ENCODE measurements around the gene NDUFAF3.

Gene NDUFAF3

GRCh38 chr3:49021813-49022687, at the start of gene NDUFAF3:
Gene NDUFAF3, plus strand, starts transcription at chr3:49022121. Its CDS starts 24 bp downstream, at chr3:49022145.
- peak; percentile 92 for DNase-seq

DNA sequence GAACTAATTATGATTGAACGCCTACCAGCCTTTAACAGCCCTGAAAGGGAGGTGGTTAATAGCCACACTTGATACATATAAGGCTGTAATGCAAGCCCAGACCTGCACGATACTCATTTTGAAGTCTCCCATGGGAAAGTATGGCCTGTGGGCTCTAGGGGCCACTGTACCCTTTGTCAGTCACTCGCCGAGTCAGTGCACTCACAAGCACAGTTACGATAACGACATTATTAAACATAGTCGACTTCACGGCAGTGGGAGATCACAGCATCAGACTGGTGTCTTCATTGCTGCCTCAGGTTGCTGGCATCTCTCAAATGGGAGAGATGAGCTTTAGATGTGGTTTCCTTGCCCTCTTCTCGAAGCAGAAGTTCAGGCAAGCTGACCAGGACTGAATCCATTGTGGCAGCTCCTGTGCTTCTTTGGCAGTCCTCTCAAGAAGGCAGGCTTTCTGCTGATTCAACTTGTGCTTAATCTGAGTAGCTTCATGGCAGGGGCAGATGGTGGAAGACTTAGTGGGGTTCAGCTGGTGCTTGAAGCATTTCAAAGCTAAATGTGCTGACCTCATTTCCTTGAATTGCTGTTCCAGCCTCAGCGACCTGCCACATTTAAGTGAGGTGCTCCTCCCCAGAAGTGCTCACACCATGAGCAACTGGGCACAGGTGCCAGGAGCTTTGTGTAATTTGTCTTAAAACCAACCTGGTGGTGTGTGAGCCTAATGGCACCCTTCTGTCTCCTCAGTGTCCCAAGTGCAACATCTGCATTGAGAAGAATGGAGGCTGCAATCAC, 47.7 kb upstream of the NDUFAF3 start:
- DNase-seq: no peak

DNA sequence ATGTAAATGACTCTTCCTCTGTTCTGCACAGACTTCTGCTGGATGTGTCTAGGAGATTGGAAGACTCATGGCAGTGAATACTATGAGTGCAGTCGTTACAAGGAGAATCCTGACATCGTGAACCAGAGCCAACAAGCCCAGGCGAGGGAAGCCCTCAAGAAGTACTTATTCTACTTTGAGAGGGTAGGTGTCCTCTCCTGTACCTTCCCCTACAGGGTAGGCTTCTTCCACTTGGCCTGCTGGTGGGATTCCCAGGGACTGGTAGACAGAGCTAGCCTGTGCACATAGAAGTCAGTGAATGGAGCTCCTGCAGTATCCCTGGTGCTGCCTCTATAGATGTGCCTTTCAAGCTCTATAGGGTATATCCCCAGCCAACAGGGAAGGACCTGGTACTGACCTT, 42.5 kb upstream of the NDUFAF3 start:
- DNase-seq: no peak

DNA sequence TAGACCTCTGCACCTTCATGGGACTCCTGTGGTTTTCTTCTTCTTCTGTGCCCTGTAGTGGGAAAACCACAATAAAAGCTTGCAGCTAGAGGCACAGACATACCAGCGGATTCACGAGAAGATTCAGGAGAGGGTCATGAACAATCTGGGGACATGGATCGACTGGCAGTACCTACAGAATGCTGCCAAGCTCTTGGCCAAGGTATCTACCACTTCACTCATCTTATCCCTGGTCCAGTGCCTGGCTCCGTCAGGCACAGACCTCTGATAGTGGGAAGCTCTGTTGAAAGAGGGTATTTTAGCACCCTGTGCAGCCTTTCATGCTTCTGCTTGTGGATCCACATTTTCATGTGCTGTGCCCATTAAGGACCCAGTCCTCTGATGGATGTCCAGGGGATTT, 41.6 kb upstream of the NDUFAF3 start:
- no peak for DNase-seq

GRCh38 chr3:48982016-48982415, 39.9 kb upstream of the NDUFAF3 start:
- no peak for DNase-seq

DNA sequence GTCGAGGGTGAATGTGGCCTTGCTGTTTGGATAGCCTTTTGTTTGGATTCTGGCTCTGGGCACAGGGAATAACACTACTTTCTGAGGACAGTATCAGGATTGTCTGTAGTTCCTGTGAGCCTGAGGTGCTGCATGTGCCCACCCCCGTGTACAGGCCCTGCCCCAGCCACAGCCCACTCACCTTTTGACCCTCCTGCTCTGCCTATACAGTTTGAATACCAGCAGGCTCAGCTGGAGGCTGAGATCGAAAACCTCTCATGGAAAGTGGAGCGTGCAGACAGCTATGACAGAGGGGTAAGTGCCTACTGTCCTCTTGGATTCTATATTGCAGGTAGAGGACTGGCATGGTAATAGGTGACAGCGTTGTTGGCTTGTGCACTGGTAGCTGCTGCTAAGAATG, 39.2 kb upstream of the NDUFAF3 start:
- DNase-seq: no peak

DNA sequence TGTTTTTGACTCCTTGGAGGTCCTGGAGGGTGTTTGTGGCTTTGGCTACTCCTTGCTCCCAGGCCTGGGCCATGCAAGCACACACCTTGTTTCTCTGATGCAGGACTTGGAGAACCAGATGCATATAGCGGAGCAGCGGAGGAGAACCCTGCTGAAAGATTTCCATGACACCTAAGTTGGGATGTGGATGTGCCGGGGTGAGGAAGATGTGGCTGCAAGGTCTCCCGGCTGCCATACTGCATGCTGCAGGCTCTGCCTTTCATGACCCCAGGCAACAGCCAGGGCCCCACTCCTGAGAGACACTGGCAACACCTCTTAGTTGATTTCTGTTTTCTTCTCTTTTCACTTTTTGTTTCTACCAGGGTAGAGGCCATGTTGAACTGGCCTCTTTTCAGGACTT, 38.8 kb upstream of the NDUFAF3 start:
- no peak for DNase-seq

- DNase-seq: no peak
These were observed 37.3 kb upstream of the NDUFAF3 start for GRCh38 chr3:48984663-48985062.

DNA sequence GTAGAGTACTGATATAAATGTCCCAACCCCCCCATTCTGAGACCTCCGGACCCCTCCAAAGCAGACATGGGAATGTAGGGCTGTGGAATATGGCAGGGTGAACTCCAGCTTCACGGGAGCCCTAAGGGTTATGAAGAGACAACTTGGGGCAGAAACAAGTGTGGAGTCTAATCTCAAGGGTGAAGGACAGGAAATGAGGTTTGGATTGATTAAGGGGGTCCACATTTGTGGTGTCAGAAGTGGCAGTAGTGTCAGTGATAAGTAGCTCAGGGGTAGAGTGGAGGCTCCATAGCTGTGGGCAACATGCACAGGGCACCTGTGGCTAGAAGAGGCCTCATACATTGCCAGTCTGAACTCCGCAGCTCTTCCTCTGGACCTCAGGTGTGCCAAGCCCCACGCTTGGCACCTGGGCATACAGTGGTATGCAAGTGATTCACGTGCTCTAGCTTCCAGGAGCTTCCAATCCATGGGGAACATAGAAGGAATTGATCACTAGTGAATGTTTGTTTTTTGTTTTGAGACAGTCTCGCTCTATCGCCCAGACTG, 36.0 kb upstream of the NDUFAF3 start:
- no peak for DNase-seq

DNA sequence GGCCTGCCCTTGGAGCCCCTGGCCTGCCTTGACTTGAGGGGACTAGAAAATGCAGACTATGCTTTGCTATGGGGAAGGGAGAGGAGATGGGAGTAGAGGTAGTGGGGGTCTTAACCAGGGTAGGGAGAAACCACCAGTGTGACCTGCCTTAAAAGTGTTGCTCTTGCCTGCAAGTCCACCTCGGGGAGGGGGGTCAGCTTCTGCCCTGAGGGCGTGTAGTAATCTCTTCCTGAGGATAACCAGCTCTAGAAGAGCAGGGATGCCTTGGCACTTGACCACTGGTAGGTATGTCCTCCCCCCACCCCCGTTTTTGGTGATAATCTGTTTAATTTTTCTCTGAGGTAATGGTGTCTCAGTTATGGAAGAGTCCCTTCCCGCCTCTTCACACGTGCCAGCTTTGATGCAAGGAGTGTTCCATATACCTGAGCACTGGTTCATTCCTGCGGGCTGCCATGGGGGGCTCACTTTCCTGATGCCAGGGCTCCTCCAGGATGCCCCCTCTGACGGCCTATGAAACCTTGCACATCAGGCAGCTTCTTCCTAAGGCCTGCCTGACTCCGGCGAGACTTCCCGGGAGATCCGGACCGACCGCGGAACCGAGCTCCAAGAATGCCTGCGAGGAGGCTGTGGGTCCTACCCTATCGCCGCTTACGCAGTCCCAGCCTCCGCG, 32.7 kb upstream of the NDUFAF3 start:
- no peak for DNase-seq

DNA sequence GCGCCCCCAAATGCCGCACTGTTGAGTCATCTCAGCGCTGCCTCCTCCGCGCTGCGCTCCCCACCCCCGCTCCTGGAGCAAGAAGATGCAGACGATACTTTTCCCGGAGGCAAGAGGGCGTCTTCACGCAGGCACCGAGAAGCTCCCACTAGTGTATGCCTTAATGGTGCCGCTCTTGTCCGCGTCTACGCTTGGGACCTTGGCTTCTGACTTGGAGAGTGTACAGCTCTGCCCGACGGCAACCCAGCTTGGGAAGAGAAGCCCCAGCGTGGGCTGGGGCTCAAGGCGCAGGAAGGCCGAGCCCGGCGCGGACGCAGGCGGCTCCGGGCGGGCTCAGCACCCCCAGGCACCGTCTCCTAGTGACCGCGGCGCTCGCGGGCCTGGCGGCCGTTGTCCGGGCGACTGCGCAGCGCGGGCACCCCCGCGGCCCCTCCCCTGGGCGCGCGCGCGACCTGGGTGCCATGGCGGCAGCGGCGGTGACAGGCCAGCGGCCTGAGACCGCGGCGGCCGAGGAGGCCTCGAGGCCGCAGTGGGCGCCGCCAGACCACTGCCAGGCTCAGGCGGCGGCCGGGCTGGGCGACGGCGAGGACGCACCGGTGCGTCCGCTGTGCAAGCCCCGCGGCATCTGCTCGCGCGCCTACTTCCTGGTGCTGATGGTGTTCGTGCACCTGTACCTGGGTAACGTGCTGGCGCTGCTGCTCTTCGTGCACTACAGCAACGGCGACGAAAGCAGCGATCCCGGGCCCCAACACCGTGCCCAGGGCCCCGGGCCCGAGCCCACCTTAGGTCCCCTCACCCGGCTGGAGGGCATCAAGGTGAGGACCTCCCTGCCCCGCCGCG, 31.9 kb upstream of the NDUFAF3 start, which contains the start of gene P4HTM:
Gene P4HTM (plus strand): TSS at position 446 of the 840 bp plus-strand sequence. CDS start 16 bp downstream, at position 462.
- DNase-seq: peak; percentile 58

DNA sequence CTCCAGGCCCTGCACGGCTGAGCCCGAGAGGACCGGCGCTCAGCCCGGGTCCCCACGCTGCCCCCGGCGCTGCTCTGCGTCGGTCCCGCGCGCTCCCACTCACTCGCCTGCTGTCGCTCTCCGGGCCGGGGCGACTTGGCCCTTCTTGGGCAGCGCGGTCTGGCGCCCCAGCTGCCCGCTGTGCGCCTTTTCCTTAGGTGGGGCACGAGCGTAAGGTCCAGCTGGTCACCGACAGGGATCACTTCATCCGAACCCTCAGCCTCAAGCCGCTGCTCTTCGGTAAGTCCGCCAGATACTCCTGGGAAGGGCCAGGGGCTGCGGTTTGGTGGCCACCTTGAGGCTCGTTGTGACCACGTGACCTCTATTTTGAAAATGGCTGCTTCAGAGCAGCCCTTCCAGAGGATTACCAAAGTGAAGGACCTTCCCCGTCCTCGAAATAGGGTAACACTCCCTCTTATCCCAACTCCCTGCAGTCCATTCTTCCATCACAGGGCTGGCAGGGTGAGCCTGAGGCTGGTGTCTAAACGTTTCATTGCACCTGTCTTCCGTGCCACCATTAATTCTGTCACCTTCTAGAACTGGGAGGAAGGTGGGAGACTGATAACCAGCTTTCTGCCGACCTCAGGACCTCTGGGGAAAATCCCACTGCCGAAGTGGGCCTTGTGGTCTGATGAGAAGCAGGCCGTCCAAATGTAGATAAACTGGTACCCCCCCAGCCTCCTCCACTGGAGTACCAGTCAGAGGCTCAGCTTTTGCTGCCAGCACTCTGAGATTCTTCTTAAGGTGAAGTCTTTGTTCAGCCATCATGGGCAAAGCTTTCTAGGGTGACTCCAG, 31.1 kb upstream of the NDUFAF3 start:
- no peak for DNase-seq

GRCh38 chr3:48991851-48992545, 29.9 kb upstream of the NDUFAF3 start:
- DNase-seq: no peak

DNA sequence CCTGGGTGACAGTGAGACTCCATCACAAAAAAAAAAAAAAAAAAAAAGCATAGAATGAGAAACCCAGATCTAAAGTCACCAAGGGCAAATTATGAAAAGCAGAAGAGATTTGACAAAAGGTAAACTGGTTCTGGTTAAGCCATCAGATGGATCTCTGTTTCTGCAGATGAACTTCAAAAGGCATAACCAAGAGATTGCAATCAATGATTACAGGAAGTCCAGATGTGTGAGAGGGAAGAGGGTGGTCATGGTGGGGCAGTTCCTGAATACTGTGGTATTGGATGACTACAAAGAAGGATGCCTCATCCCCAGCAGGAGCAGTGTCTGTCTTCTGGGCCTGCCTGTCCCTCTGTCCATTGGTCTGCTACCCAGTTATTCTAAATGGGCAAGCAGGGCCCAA, 28.1 kb upstream of the NDUFAF3 start:
- no peak for DNase-seq

DNA sequence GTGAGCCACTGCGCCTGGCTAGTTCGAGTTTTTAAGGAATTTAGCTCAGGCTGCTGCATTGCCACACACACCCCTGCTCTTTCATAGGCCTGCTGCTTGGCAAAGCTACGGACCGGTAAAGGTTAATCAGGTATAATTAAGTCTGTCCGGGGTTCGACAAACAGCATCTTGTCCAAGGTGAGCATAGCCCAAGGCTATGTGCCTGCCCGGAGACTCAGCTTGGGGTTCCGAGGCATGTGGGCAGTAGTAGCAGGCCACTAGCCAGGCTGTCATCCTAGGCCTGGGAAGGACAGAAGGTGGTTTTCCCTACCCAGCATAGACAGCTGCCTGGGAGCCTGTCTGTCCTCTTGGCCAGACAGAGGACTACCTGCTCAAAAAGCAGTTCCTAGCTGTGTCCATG, 25.3 kb upstream of the NDUFAF3 start:
- no peak for DNase-seq

DNA sequence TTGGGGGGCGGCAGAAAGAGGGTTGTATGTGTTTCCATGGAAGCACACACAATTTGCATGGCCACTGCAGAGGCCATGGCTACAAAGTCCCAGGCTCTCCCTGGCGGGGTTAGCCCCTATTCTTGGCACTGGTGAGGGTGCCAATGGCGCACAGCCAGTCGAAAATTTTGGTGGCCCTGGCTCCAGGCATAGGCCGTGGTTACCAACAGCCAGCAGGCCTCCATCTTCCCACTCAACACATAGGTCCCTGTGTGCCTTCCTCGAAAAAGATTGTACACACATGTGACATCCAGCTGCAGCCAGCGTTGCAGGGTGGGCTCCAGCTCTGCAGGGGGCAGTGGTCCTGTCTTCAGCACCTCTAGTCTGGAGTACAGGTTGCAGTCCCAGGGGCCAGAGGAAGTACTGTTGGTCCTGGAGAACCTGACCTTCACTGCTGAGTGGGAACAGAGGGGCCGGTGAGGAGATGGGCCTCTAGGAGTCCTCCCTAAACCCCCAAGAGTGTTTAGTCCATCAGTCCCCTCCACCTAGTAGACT, 24.8 kb upstream of the NDUFAF3 start:
- DNase-seq: no peak

DNA sequence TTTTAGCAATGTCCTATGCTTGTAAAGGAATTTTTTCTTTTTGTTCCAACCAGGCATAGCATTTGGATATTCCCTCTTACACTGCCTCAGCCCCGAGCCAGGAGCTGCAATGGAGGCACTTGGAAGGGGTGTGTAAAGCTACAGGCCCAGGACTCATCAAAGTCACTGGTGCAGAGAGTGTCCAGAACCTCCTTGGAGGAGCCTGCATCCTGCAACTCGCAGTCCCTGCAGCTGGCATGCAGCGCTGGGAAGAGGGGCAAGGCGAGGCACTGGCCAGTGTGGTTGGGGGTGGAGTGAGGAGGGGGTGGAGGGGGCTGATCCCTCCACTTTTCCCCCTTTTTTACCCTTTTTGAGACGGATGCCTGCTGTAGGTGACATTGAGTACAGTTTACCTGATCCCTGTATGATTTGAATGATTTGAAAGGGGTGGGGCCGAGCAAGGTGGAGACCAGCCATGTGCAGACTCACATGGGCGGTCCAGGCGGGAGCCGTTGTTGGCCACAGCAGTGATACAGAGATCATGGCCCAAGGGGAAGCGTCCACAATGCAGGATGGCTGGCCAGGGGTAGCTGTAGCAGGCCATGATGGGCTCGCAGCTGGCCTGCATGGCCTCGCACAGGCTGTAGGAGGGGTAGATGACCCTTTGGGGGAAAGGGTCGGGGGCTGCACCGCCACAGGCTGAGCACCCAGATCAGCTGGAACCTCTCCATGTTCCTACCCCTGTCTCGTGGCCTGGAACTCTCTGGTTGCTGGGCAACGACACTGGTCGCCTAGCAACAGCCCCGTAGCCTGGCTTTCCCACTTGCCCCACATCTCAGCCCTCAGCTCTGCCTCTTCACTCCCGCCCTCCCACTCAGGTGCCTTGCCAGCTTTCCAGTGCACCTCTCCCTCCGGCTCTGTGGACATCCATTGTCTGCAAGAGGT, 23.9 kb upstream of the NDUFAF3 start:
- DNase-seq: no peak

- DNase-seq: no peak
These were observed 22.6 kb upstream of the NDUFAF3 start for GRCh38 chr3:48999085-48999858.
